ENCODE data around the gene IFNL4. TPM values are rescaled to one million over a fixed set of nuclear protein-coding genes. Genes with fewer than 3 reads are reported as not detected.

IFNL4 gene
- total and polyA plus RNA-seq, 2 of the 4 experiments (the other 2 are of a cell fraction) = not detected

GRCh38 chr19:39230096-39230764, 18.4 kb downstream of the IFNL4 start:
- 60% methylated on average over 1 of the region's 2 CpGs; no CpG with 5 or more reads in 1 of the 2 experiments for WGBS, 2 experiments (ENCODE audit: extremely low coverage in 2 of 2, insufficient read length in 1 of 2)
- Histone ChIP-seq H2BK15ac (ENCODE audit: low read depth, low read length) (no peak overlapping the region), H3K27me3 (ENCODE audit: control insufficient read depth, insufficient read depth, low read length) (peaks cover 7% of the 10 kb centered on the region; the same call in 1 of the 2 replicates), H4K5ac (ENCODE audit: low read depth, low read length) (no peak overlapping the region), H3K9ac (ENCODE audit: low read depth, low read length) (no peak overlapping the region), H2BK20ac (ENCODE audit: low read depth, low read length) (no peak overlapping the region), H3K36me3 (ENCODE audit: control insufficient read depth, insufficient read depth, low read length) (no peaks in the 10 kb centered on the region), H3K4ac (ENCODE audit: low read depth, low read length) (no peak overlapping the region), H3K4me1 (ENCODE audit: control insufficient read depth, insufficient read depth, low read length) (no peaks in the 10 kb centered on the region), H3K27ac (ENCODE audit: insufficient read depth, low read length) (no peak overlapping the region), H4K8ac (ENCODE audit: low read depth in 2 of 2, low read length in 2 of 2) (no peak overlapping the region), H3K9me3 (ENCODE audit: control insufficient read depth, insufficient read depth, low read length) (no peaks in the 10 kb centered on the region), H2AK5ac (ENCODE audit: low read depth, low read length) (no peak overlapping the region), H4K20me1 (ENCODE audit: insufficient read depth, low read length) (no peaks in the 10 kb centered on the region), H3K9me1 (ENCODE audit: insufficient read depth, low read length) (no peaks in the 10 kb centered on the region), H4K91ac (ENCODE audit: insufficient read depth, low read depth, low read length) (no peak overlapping the region), H3K79me1 (ENCODE audit: low read depth in 1 of 2, low read length in 2 of 2) (no peaks in the 10 kb centered on the region), H2AK9ac (replicated peaks; ENCODE audit: low read depth, low read length, poor library complexity) (no peak overlapping the region), H3K14ac (replicated peaks; ENCODE audit: low read depth, low read length) (no peak overlapping the region), H2BK120ac (ENCODE audit: low read depth, low read length) (no peak overlapping the region), H3K56ac (ENCODE audit: extremely low read depth, insufficient read depth, low read length) (no peak overlapping the region), H3K4me2 (ENCODE audit: low read depth, low read length) (no peak overlapping the region), H2BK5ac (ENCODE audit: low read depth, low read length, poor library complexity, severe bottlenecking) (no peak overlapping the region), H3K4me3 (ENCODE audit: insufficient read depth, low read depth, low read length) (no peak overlapping the region), H3K23ac (ENCODE audit: low read depth, low read length) (no peak overlapping the region), H3K18ac (ENCODE audit: low read depth, low read length) (no peak overlapping the region), H2AFZ (replicated peaks; ENCODE audit: low read length, poor library complexity) (no peak overlapping the region)
- no TSS peak for BruUV-seq (replicated peaks)
- dilution Hi-C loops (cut with HindIII; ENCODE audit: low sequenced_read_pairs, unreplicated experiment) = no loop called here
- in situ Hi-C loops (cut with MboI; ENCODE audit: low sequenced_read_pairs) = no loop called here
- CTCF ChIA-PET = no interaction called here
- DNase-seq (no peak), ATAC-seq (ENCODE audit: low read depth) (no peak)
- POLR2A ChIA-PET (ENCODE audit: unreplicated experiment) = no interaction called here
- intact Hi-C loops (cut with micrococcal nuclease) = no loop called here
- TF ChIP-seq POLR2A (IDR thresholded peaks at IDR 0.05; ENCODE audit: low read depth, low read length) (no peak), MAFK (IDR thresholded peaks at IDR 0.05; ENCODE audit: low read depth, low read length) (no peak), NFE2L2 (IDR thresholded peaks at IDR 0.05; ENCODE audit: low read depth, low read length) (no peak), RAD21 (IDR thresholded peaks at IDR 0.05; ENCODE audit: low read length) (no peak), BHLHE40 (IDR thresholded peaks at IDR 0.05; ENCODE audit: low read depth, low read length) (no peak), CTCF (conservative IDR thresholded peaks at IDR 0.05; ENCODE audit: low read depth, low read length) (no peak), SMC3 (IDR thresholded peaks at IDR 0.05; ENCODE audit: low read depth, low read length) (no peak), CHD1 (IDR thresholded peaks at IDR 0.05; ENCODE audit: low read depth, low read length) (no peak), MXI1 (IDR thresholded peaks at IDR 0.05; ENCODE audit: borderline replicate concordance, low read depth, low read length) (no peak), FOS (IDR thresholded peaks at IDR 0.05; ENCODE audit: low read depth, low read length) (no peak), RFX5 (IDR thresholded peaks at IDR 0.05; ENCODE audit: low read depth, low read length) (no peak), CEBPB (IDR thresholded peaks at IDR 0.05; ENCODE audit: low read depth, low read length) (no peak), MAZ (IDR thresholded peaks at IDR 0.05; ENCODE audit: borderline replicate concordance, low read depth, low read length) (no peak)
- TF ChIP-seq, protein P1, sequence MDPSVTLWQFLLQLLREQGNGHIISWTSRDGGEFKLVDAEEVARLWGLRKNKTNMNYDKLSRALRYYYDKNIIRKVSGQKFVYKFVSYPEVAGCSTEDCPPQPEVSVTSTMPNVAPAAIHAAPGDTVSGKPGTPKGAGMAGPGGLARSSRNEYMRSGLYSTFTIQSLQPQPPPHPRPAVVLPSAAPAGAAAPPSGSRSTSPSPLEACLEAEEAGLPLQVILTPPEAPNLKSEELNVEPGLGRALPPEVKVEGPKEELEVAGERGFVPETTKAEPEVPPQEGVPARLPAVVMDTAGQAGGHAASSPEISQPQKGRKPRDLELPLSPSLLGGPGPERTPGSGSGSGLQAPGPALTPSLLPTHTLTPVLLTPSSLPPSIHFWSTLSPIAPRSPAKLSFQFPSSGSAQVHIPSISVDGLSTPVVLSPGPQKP (IDR thresholded peaks at IDR 0.05; ENCODE audit: borderline replicate concordance, low read depth, low read length) = no peak
- TF ChIP-seq, protein P2, sequence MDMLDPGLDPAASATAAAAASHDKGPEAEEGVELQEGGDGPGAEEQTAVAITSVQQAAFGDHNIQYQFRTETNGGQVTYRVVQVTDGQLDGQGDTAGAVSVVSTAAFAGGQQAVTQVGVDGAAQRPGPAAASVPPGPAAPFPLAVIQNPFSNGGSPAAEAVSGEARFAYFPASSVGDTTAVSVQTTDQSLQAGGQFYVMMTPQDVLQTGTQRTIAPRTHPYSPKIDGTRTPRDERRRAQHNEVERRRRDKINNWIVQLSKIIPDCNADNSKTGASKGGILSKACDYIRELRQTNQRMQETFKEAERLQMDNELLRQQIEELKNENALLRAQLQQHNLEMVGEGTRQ (IDR thresholded peaks at IDR 0.05; ENCODE audit: low read depth, low read length) = no peak

All from IMR-90 (cell line).